ENCODE data around the gene LNP1. TPM values are rescaled to one million over a fixed set of nuclear protein-coding genes. Genes with fewer than 3 reads are reported as not detected.

The LNP1 gene
- total and polyA plus RNA-seq, 9 of the 15 experiments (the other 6 are each of a cell fraction or from before 2014, with no cell fraction given): 1.9 to 5.2 (median 4.5) TPM

- TF ChIP-seq, protein P1, sequence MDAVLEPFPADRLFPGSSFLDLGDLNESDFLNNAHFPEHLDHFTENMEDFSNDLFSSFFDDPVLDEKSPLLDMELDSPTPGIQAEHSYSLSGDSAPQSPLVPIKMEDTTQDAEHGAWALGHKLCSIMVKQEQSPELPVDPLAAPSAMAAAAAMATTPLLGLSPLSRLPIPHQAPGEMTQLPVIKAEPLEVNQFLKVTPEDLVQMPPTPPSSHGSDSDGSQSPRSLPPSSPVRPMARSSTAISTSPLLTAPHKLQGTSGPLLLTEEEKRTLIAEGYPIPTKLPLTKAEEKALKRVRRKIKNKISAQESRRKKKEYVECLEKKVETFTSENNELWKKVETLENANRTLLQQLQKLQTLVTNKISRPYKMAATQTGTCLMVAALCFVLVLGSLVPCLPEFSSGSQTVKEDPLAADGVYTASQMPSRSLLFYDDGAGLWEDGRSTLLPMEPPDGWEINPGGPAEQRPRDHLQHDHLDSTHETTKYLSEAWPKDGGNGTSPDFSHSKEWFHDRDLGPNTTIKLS (IDR thresholded peaks at IDR 0.05; ENCODE audit: borderline replicate concordance, low read depth): peak; percentile 91; the same call in 1 of the 2 replicates
- TF ChIP-seq ATF1 (CRISPR knock-in tag; IDR thresholded peaks at IDR 0.05) (no peak), ATF1 (tag; IDR thresholded peaks at IDR 0.05) (no peak), ZNF584 (CRISPR knock-in tag; IDR thresholded peaks at IDR 0.05; ENCODE audit: low read depth) (no peak), ZNF79 (CRISPR knock-in tag; IDR thresholded peaks at IDR 0.05; ENCODE audit: low read depth) (no peak), TFE3 (CRISPR knock-in tag; IDR thresholded peaks at IDR 0.05) (no peak), TGIF2 (CRISPR knock-in tag; IDR thresholded peaks at IDR 0.05) (no peak), HNRNPH1 (optimal IDR thresholded peaks at IDR 0.05; ENCODE audit: low read depth, low read length) (no peak), DLX4 (CRISPR knock-in tag; IDR thresholded peaks at IDR 0.05) (no peak), ARID1B (IDR thresholded peaks at IDR 0.05) (no peak), ZNF707 (CRISPR knock-in tag; conservative IDR thresholded peaks at IDR 0.05) (no peak), POLR2H (tag; IDR thresholded peaks at IDR 0.05; ENCODE audit: low read depth) (peak; percentile 38; the same call in 1 of the 2 replicates), RBM39 (optimal IDR thresholded peaks at IDR 0.05; ENCODE audit: low read depth, low read length) (no peak), ZNF431 (CRISPR knock-in tag; IDR thresholded peaks at IDR 0.05) (no peak), DACH1 (IDR thresholded peaks at IDR 0.05; ENCODE audit: partially characterized antibody) (no peak), ZKSCAN8 (CRISPR knock-in tag; IDR thresholded peaks at IDR 0.05) (no peak), RNF2 (IDR thresholded peaks at IDR 0.05) (no peak), SIN3B (IDR thresholded peaks at IDR 0.05; ENCODE audit: low read depth) (no peak), ZNF57 (CRISPR knock-in tag; IDR thresholded peaks at IDR 0.05) (no peak), CBX5 (IDR thresholded peaks at IDR 0.05; ENCODE audit: borderline replicate concordance, low read depth) (peak; percentile 31; the same call in 1 of the 2 replicates), NONO (IDR thresholded peaks at IDR 0.05; ENCODE audit: low read depth in 2 of 2, low read length in 1 of 2) (no peak), SUPT5H (IDR thresholded peaks at IDR 0.05) (no peak), RFX1 (IDR thresholded peaks at IDR 0.05) (no peak), RB1 (IDR thresholded peaks at IDR 0.05; ENCODE audit: low read depth) (no peak), POLR2A (conservative IDR thresholded peaks at IDR 0.05) (no peak; the same call in 1 of the 2 replicates)
- TF ChIP-seq, protein P2, sequence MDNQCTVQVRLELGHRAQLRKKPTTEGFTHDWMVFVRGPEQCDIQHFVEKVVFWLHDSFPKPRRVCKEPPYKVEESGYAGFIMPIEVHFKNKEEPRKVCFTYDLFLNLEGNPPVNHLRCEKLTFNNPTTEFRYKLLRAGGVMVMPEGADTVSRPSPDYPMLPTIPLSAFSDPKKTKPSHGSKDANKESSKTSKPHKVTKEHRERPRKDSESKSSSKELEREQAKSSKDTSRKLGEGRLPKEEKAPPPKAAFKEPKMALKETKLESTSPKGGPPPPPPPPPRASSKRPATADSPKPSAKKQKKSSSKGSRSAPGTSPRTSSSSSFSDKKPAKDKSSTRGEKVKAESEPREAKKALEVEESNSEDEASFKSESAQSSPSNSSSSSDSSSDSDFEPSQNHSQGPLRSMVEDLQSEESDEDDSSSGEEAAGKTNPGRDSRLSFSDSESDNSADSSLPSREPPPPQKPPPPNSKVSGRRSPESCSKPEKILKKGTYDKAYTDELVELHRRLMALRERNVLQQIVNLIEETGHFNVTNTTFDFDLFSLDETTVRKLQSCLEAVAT (IDR thresholded peaks at IDR 0.05): peak in 1 of 2 experiments; percentile 82; a peak in 2 of 4 replicates
- TF ChIP-seq, protein P3, sequence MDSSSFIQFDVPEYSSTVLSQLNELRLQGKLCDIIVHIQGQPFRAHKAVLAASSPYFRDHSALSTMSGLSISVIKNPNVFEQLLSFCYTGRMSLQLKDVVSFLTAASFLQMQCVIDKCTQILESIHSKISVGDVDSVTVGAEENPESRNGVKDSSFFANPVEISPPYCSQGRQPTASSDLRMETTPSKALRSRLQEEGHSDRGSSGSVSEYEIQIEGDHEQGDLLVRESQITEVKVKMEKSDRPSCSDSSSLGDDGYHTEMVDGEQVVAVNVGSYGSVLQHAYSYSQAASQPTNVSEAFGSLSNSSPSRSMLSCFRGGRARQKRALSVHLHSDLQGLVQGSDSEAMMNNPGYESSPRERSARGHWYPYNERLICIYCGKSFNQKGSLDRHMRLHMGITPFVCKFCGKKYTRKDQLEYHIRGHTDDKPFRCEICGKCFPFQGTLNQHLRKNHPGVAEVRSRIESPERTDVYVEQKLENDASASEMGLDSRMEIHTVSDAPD (CRISPR knock-in tag; IDR thresholded peaks at IDR 0.05): no peak
Observed at GRCh38 chr3:100401674-100402041, 319 bp downstream of the LNP1 start (continued).

Measured in K562 (cell line).